NCI-H187 treated with DMSO at 0.1 percent for 48 hours (cell line): ENCODE measurements around the gene CDKN2B-AS1.

Experiments used
- DNase-seq: peaks from one replicate; lab custom pipeline; 2025; lab: John Stamatoyannopoulos, UW

The CDKN2B-AS1 gene

GRCh38 chr9:22157276-22157675, 162.7 kb downstream of the CDKN2B-AS1 start:
- DNase-seq = no peak

- DNase-seq = no peak
Measured at GRCh38 chr9:22157828-22158227, 163.2 kb downstream of the CDKN2B-AS1 start.

- no peak for DNase-seq
Measured at GRCh38 chr9:22158271-22158670, 163.7 kb downstream of the CDKN2B-AS1 start.

- DNase-seq = no peak
Measured at GRCh38 chr9:22158927-22159346, 164.3 kb downstream of the CDKN2B-AS1 start.

- no peak for DNase-seq
Measured at GRCh38 chr9:22159586-22159985, 165.0 kb downstream of the CDKN2B-AS1 start.

- DNase-seq = no peak
Measured at GRCh38 chr9:22160221-22160620, 165.6 kb downstream of the CDKN2B-AS1 start.

- no peak for DNase-seq
Measured at GRCh38 chr9:22165144-22165543, 170.6 kb downstream of the CDKN2B-AS1 start.

- no peak for DNase-seq
Measured at GRCh38 chr9:22169243-22169642, 174.7 kb downstream of the CDKN2B-AS1 start.

- DNase-seq = no peak
Measured at GRCh38 chr9:22169727-22170503, 175.3 kb downstream of the CDKN2B-AS1 start.
